HEK293 (cell line): ENCODE data around the gene TADA1.

Experiments
- CTCF ChIA-PET: fragments of 350-600 bp; formaldehyde crosslinking; extraction: SDS; loops from one replicate; lab custom pipeline; 2021; ENCODE audit warnings: antibody characterized with exemption; lab: Yijun Ruan, JAX
- POLR2A ChIA-PET: fragments of 300-600 bp; formaldehyde crosslinking; extraction: SDS; loops from one replicate; lab custom pipeline; 2020; ENCODE audit warnings: antibody characterized with exemption, inconsistent platforms; lab: Yijun Ruan, JAX
- H3K27ac ChIP-seq: fragments of 200-500 bp; sonication (Bioruptor generic); 2 replicates; pipeline ENCODE4 v1.5.1; 2014; ENCODE audit warnings: low read depth, low read length, control low read depth, inconsistent platforms; ENCODE audit errors: extremely low read depth
- H3K36me3 ChIP-seq, 2 experiments: fragments of 200-500 bp in 1 of 2; sonication (Bioruptor generic) in 1 of 2; 1 replicate in 1 of 2; 2 replicates in 1 of 2; pipeline ENCODE4 v1.5.1; 2014 to 2017; ENCODE audit warnings: inconsistent platforms in 2 of 2, low read length in 2 of 2; ENCODE audit not compliant: control insufficient read depth in 2 of 2, insufficient read depth in 1 of 2
- H3K4me1 ChIP-seq: fragments of 200-500 bp; sonication (Bioruptor generic); 2 replicates; pipeline ENCODE4 v1.5.1; 2014; ENCODE audit warnings: mild to moderate bottlenecking, low read length, inconsistent platforms; ENCODE audit not compliant: control insufficient read depth, insufficient read depth
- H3K4me3 ChIP-seq: 2 replicates; pipeline ENCODE4 v1.5.1; 2011; ENCODE audit warnings: low read depth, mild to moderate bottlenecking, control low read depth, low read length, moderate library complexity
- H3K9me3 ChIP-seq: fragments of 200-500 bp; sonication (Bioruptor generic); 2 replicates; pipeline ENCODE4 v1.5.1; 2014; ENCODE audit warnings: low read depth, low read length, inconsistent platforms; ENCODE audit not compliant: control insufficient read depth, insufficient read depth
- BCL11B ChIP-seq: fragments of 450-650 bp; formaldehyde crosslinking; IDR thresholded peaks from 2 replicates; pipeline ENCODE4 v1.5.1; 2016; ENCODE audit warnings: low read depth, missing biosample characterization, missing genetic modification characterization
- FEZF1 ChIP-seq: fragments of 450-650 bp; formaldehyde crosslinking; IDR thresholded peaks from 2 replicates; pipeline ENCODE4 v1.5.1; 2016; ENCODE audit warnings: missing biosample characterization, missing genetic modification characterization
- GFI1B ChIP-seq: fragments of 450-650 bp; formaldehyde crosslinking; IDR thresholded peaks from 2 replicates; pipeline ENCODE4 v1.5.1; 2016; ENCODE audit warnings: missing biosample characterization, missing genetic modification characterization
- GLI4 ChIP-seq: fragments of 450-650 bp; formaldehyde crosslinking; IDR thresholded peaks from 2 replicates; pipeline ENCODE4 v1.5.1; 2016; ENCODE audit warnings: missing biosample characterization, missing genetic modification characterization
- HOXD13 ChIP-seq: sonication (generic); formaldehyde crosslinking; IDR thresholded peaks from 2 replicates; pipeline ENCODE4 v1.8.0; 2022; ENCODE audit warnings: missing genetic modification reagents, borderline replicate concordance
- RBAK ChIP-seq: fragments of 450-650 bp; formaldehyde crosslinking; IDR thresholded peaks from 2 replicates; pipeline ENCODE4 v1.5.1; 2016; ENCODE audit warnings: missing biosample characterization, missing genetic modification characterization
- TCF7L2 ChIP-seq: IDR thresholded peaks from 2 replicates; pipeline ENCODE4 v1.6.1; 2011; ENCODE audit warnings: low read depth, mild to moderate bottlenecking, inconsistent platforms, low read length, moderate library complexity, borderline replicate concordance
- ZNF133 ChIP-seq: fragments of 450-650 bp; formaldehyde crosslinking; IDR thresholded peaks from 2 replicates; pipeline ENCODE4 v1.5.1; 2016; ENCODE audit warnings: missing biosample characterization, missing genetic modification characterization
- ZNF18 ChIP-seq: fragments of 450-650 bp; formaldehyde crosslinking; IDR thresholded peaks from 2 replicates; pipeline ENCODE4 v1.5.1; 2016; ENCODE audit warnings: missing biosample characterization, missing genetic modification characterization
- ZNF239 ChIP-seq: fragments of 450-650 bp; formaldehyde crosslinking; IDR thresholded peaks from 2 replicates; pipeline ENCODE4 v1.5.1; 2016; ENCODE audit warnings: missing biosample characterization, missing genetic modification characterization
- ZNF292 ChIP-seq: fragments of 450-650 bp; formaldehyde crosslinking; IDR thresholded peaks from 2 replicates; pipeline ENCODE4 v1.5.1; 2016; ENCODE audit warnings: low read depth, missing biosample characterization, missing genetic modification characterization, borderline replicate concordance
- ZNF311 ChIP-seq: fragments of 450-650 bp; formaldehyde crosslinking; IDR thresholded peaks from 2 replicates; pipeline ENCODE4 v1.5.1; 2017; ENCODE audit warnings: missing biosample characterization, missing genetic modification characterization, borderline replicate concordance
- ZNF335 ChIP-seq: fragments of 450-650 bp; formaldehyde crosslinking; conservative IDR thresholded peaks from 2 replicates; pipeline ENCODE4 v1.5.1; 2016; ENCODE audit warnings: missing biosample characterization, missing genetic modification characterization
- ZNF350 ChIP-seq: fragments of 450-650 bp; formaldehyde crosslinking; IDR thresholded peaks from 2 replicates; pipeline ENCODE4 v1.5.0; 2017; ENCODE audit warnings: missing biosample characterization, mild to moderate bottlenecking, missing genetic modification characterization
- ZNF354C ChIP-seq: fragments of 450-650 bp; formaldehyde crosslinking; IDR thresholded peaks from 2 replicates; pipeline ENCODE4 v1.5.1; 2016; ENCODE audit warnings: missing biosample characterization, missing genetic modification characterization, low read depth, borderline replicate concordance
- ZNF394 ChIP-seq: fragments of 450-650 bp; formaldehyde crosslinking; IDR thresholded peaks from 2 replicates; pipeline ENCODE4 v1.5.1; 2016; ENCODE audit warnings: missing biosample characterization, missing genetic modification characterization, mild to moderate bottlenecking, moderate library complexity, borderline replicate concordance
- ZNF404 ChIP-seq: fragments of 450-650 bp; formaldehyde crosslinking; IDR thresholded peaks from 2 replicates; pipeline ENCODE4 v1.5.1; 2017; ENCODE audit warnings: missing biosample characterization, missing genetic modification characterization
- ZNF426 ChIP-seq: fragments of 450-650 bp; formaldehyde crosslinking; IDR thresholded peaks from 2 replicates; pipeline ENCODE4 v1.5.1; 2017; ENCODE audit warnings: missing biosample characterization, missing genetic modification characterization, mild to moderate bottlenecking, inconsistent platforms, moderate library complexity
- ZNF433 ChIP-seq: fragments of 450-650 bp; formaldehyde crosslinking; IDR thresholded peaks from 2 replicates; pipeline ENCODE4 v1.5.1; 2016; ENCODE audit warnings: missing biosample characterization, missing genetic modification characterization, low read depth
- ZNF521 ChIP-seq: fragments of 450-650 bp; formaldehyde crosslinking; IDR thresholded peaks from 2 replicates; pipeline ENCODE4 v1.5.1; 2017; ENCODE audit warnings: missing biosample characterization, mild to moderate bottlenecking, missing genetic modification characterization
- ZNF530 ChIP-seq: fragments of 450-650 bp; formaldehyde crosslinking; IDR thresholded peaks from 2 replicates; pipeline ENCODE4 v1.5.1; 2016; ENCODE audit warnings: low read depth, missing biosample characterization, missing genetic modification characterization
- ZNF558 ChIP-seq: fragments of 450-650 bp; formaldehyde crosslinking; IDR thresholded peaks from 2 replicates; pipeline ENCODE4 v1.5.1; 2016; ENCODE audit warnings: missing biosample characterization, missing genetic modification characterization
- ZNF600 ChIP-seq: fragments of 450-650 bp; formaldehyde crosslinking; IDR thresholded peaks from 2 replicates; pipeline ENCODE4 v1.5.1; 2016; ENCODE audit warnings: missing biosample characterization, missing genetic modification characterization
- ZNF654 ChIP-seq: fragments of 450-650 bp; formaldehyde crosslinking; IDR thresholded peaks from 2 replicates; pipeline ENCODE4 v1.5.1; 2016; ENCODE audit warnings: low read depth, missing biosample characterization, missing genetic modification characterization
- ZNF76 ChIP-seq: fragments of 450-650 bp; formaldehyde crosslinking; IDR thresholded peaks from 2 replicates; pipeline ENCODE4; 2016; ENCODE audit warnings: low read depth, missing biosample characterization, missing genetic modification characterization, borderline replicate concordance
- ZSCAN4 ChIP-seq: fragments of 450-650 bp; formaldehyde crosslinking; IDR thresholded peaks from 2 replicates; pipeline ENCODE4 v1.5.1; 2017; ENCODE audit warnings: missing biosample characterization, missing genetic modification characterization
- TF ChIP-seq, protein P1 (sequence below): fragments of 450-650 bp; formaldehyde crosslinking; IDR thresholded peaks from 2 replicates; pipeline ENCODE4 v1.5.1; 2016; ENCODE audit warnings: missing biosample characterization, missing genetic modification characterization, low read depth
- TF ChIP-seq, protein P2 (sequence below): fragments of 450-650 bp; formaldehyde crosslinking; IDR thresholded peaks from 2 replicates; pipeline ENCODE4 v1.5.1; 2016; ENCODE audit warnings: missing biosample characterization, missing genetic modification characterization
- TF ChIP-seq, protein P3 (sequence below): fragments of 450-650 bp; formaldehyde crosslinking; IDR thresholded peaks from 2 replicates; pipeline ENCODE4 v1.5.1; 2017; ENCODE audit warnings: missing biosample characterization, mild to moderate bottlenecking, missing genetic modification characterization, moderate library complexity
- TF ChIP-seq, protein P4 (sequence below): fragments of 450-650 bp; formaldehyde crosslinking; IDR thresholded peaks from 2 replicates; pipeline ENCODE4 v1.5.1; 2017; ENCODE audit warnings: missing biosample characterization, missing genetic modification characterization

The TADA1 gene

DNA sequence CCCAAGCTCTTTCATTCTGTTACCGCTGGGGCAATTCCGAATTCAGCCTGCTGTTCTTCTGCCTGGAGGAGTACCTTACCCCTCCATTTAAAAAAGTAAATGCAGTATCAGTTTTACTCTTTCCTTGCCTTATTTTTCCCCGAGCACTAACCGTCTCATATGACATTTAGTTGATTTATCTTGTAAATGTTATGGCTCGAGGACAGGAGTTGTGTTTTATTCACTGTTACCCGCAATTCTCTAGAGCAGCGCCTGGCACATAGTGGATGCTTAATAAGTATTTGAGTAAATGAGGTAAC, 425 bp upstream of the TADA1 start:
- Histone ChIP-seq H3K4me1 (no peaks in the 10 kb centered on the region), H3K27ac (no peak overlapping the region), H3K36me3 (no peaks in the 10 kb centered on the region), H3K9me3 (no peaks in the 10 kb centered on the region), H3K4me3 (peak overlapping the region; percentile 36)
- ChIA-PET CTCF (interaction anchor here (0.7 to 1.5 kb wide), 2 partner anchors 181 to 183 kb away, joined by 3 to 6 read pairs; no protein-coding TSS in a partner anchor), POLR2A (interaction anchor here (0.5 to 2.8 kb wide), 7 partner anchors 29 to 580 kb away, joined by 3 to 21 read pairs (median 4); partner anchors contain the start of genes POGK and POU2F1)
- TF ChIP-seq ZNF311 (tag by site-specific recombination): no peak
- TF ChIP-seq ZNF18 (tag by site-specific recombination): no peak
- TF ChIP-seq ZNF530 (tag by site-specific recombination): no peak
- TF ChIP-seq ZNF133: no peak
- TF ChIP-seq FEZF1 (tag by site-specific recombination): no peak
- TF ChIP-seq, protein P1, sequence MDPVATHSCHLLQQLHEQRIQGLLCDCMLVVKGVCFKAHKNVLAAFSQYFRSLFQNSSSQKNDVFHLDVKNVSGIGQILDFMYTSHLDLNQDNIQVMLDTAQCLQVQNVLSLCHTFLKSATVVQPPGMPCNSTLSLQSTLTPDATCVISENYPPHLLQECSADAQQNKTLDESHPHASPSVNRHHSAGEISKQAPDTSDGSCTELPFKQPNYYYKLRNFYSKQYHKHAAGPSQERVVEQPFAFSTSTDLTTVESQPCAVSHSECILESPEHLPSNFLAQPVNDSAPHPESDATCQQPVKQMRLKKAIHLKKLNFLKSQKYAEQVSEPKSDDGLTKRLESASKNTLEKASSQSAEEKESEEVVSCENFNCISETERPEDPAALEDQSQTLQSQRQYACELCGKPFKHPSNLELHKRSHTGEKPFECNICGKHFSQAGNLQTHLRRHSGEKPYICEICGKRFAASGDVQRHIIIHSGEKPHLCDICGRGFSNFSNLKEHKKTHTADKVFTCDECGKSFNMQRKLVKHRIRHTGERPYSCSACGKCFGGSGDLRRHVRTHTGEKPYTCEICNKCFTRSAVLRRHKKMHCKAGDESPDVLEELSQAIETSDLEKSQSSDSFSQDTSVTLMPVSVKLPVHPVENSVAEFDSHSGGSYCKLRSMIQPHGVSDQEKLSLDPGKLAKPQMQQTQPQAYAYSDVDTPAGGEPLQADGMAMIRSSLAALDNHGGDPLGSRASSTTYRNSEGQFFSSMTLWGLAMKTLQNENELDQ (tag by site-specific recombination): no peak
- TF ChIP-seq GFI1B (tag by site-specific recombination): no peak
- TF ChIP-seq ZNF354C (tag by site-specific recombination): no peak
- no peak for TF ChIP-seq ZNF76 (tag by site-specific recombination)
- no peak for TF ChIP-seq ZNF292 (tag by site-specific recombination)
- no peak for TF ChIP-seq ZNF239
- no peak for TF ChIP-seq GLI4 (tag by site-specific recombination)
- TF ChIP-seq ZNF404 (tag by site-specific recombination): no peak
- TF ChIP-seq ZNF600 (tag by site-specific recombination): peak; percentile 32; the same call in 1 of the 2 replicates
- no peak for TF ChIP-seq ZNF433 (tag by site-specific recombination)
- peak; percentile 84 for TF ChIP-seq ZNF335 (tag by site-specific recombination)
- TF ChIP-seq, protein P2, sequence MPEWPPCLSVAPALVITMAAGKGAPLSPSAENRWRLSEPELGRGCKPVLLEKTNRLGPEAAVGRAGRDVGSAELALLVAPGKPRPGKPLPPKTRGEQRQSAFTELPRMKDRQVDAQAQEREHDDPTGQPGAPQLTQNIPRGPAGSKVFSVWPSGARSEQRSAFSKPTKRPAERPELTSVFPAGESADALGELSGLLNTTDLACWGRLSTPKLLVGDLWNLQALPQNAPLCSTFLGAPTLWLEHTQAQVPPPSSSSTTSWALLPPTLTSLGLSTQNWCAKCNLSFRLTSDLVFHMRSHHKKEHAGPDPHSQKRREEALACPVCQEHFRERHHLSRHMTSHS (tag by site-specific recombination): no peak
- no peak for TF ChIP-seq RBAK (tag by site-specific recombination)
- TF ChIP-seq, protein P3, sequence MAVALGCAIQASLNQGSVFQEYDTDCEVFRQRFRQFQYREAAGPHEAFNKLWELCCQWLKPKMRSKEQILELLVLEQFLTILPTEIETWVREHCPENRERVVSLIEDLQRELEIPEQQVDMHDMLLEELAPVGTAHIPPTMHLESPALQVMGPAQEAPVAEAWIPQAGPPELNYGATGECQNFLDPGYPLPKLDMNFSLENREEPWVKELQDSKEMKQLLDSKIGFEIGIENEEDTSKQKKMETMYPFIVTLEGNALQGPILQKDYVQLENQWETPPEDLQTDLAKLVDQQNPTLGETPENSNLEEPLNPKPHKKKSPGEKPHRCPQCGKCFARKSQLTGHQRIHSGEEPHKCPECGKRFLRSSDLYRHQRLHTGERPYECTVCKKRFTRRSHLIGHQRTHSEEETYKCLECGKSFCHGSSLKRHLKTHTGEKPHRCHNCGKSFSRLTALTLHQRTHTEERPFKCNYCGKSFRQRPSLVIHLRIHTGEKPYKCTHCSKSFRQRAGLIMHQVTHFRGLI (tag by site-specific recombination): no peak; the same call in 1 of the 2 replicates
- TF ChIP-seq ZNF394: peak; percentile 12; the same call in 1 of the 2 replicates
- TF ChIP-seq ZNF426 (tag by site-specific recombination): no peak
- TF ChIP-seq TCF7L2: no peak
- no peak for TF ChIP-seq HOXD13 (CRISPR knock-in tag)
- TF ChIP-seq ZNF521 (tag by site-specific recombination): no peak
- TF ChIP-seq BCL11B (tag by site-specific recombination): no peak
- TF ChIP-seq ZNF350 (tag by site-specific recombination): no peak
- TF ChIP-seq, protein P4, sequence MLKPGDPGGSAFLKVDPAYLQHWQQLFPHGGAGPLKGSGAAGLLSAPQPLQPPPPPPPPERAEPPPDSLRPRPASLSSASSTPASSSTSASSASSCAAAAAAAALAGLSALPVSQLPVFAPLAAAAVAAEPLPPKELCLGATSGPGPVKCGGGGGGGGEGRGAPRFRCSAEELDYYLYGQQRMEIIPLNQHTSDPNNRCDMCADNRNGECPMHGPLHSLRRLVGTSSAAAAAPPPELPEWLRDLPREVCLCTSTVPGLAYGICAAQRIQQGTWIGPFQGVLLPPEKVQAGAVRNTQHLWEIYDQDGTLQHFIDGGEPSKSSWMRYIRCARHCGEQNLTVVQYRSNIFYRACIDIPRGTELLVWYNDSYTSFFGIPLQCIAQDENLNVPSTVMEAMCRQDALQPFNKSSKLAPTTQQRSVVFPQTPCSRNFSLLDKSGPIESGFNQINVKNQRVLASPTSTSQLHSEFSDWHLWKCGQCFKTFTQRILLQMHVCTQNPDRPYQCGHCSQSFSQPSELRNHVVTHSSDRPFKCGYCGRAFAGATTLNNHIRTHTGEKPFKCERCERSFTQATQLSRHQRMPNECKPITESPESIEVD: peak; percentile 46; the same call in 1 of the 2 replicates
- TF ChIP-seq ZSCAN4 (tag by site-specific recombination): no peak
- no peak for TF ChIP-seq ZNF654
- TF ChIP-seq ZNF558 (tag by site-specific recombination): no peak
